ENCODE results near the gene TMEM178B.

DNA sequence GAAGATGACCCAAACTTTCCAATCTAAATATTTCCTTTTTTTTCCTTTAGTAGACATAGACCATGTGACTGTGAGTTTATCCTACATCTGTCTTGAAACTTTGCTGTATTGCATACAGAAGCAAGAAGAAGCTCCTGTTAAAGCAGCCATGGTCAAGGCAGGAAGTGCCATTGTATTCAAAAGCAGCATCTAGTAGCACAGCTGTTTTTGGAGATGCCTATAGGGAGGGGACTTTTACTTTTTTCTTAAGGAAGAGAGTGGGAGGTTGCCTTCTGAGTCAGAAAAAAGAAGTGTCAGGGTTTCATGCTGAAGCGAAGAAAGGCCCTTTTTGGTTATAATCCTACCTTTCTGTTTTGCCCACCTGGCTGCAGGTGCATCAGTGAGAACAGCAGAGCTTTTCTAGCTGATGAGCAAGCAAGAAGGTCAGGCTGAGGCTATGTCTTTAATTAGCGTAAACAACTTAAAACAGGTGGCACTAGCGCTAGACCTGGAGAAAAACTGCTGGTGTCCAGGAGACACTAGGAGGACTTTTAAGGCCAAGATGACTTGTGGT, 243.2 kb downstream of the TMEM178B start:
- TF ChIP-seq JUNB (IDR thresholded peaks at IDR 0.05), result no peak
- no peak for TF ChIP-seq POLR2AphosphoS2 (conservative IDR thresholded peaks at IDR 0.05; ENCODE audit: low read length)
- TF ChIP-seq MAFK (IDR thresholded peaks at IDR 0.05; ENCODE audit: partially characterized antibody), result no peak
- TF ChIP-seq KDM1A (IDR thresholded peaks at IDR 0.05; ENCODE audit: low read depth), result no peak
- TF ChIP-seq POLR2A (IDR thresholded peaks at IDR 0.05; ENCODE audit: low read length), result no peak
- TF ChIP-seq, protein P1, sequence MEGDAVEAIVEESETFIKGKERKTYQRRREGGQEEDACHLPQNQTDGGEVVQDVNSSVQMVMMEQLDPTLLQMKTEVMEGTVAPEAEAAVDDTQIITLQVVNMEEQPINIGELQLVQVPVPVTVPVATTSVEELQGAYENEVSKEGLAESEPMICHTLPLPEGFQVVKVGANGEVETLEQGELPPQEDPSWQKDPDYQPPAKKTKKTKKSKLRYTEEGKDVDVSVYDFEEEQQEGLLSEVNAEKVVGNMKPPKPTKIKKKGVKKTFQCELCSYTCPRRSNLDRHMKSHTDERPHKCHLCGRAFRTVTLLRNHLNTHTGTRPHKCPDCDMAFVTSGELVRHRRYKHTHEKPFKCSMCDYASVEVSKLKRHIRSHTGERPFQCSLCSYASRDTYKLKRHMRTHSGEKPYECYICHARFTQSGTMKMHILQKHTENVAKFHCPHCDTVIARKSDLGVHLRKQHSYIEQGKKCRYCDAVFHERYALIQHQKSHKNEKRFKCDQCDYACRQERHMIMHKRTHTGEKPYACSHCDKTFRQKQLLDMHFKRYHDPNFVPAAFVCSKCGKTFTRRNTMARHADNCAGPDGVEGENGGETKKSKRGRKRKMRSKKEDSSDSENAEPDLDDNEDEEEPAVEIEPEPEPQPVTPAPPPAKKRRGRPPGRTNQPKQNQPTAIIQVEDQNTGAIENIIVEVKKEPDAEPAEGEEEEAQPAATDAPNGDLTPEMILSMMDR (IDR thresholded peaks at IDR 0.05), result no peak
- no peak for TF ChIP-seq RCOR1 (IDR thresholded peaks at IDR 0.05; ENCODE audit: low read depth, low read length)
- TF ChIP-seq NFE2L2 (conservative IDR thresholded peaks at IDR 0.05; ENCODE audit: low read length), result no peak
- TF ChIP-seq, protein P2, sequence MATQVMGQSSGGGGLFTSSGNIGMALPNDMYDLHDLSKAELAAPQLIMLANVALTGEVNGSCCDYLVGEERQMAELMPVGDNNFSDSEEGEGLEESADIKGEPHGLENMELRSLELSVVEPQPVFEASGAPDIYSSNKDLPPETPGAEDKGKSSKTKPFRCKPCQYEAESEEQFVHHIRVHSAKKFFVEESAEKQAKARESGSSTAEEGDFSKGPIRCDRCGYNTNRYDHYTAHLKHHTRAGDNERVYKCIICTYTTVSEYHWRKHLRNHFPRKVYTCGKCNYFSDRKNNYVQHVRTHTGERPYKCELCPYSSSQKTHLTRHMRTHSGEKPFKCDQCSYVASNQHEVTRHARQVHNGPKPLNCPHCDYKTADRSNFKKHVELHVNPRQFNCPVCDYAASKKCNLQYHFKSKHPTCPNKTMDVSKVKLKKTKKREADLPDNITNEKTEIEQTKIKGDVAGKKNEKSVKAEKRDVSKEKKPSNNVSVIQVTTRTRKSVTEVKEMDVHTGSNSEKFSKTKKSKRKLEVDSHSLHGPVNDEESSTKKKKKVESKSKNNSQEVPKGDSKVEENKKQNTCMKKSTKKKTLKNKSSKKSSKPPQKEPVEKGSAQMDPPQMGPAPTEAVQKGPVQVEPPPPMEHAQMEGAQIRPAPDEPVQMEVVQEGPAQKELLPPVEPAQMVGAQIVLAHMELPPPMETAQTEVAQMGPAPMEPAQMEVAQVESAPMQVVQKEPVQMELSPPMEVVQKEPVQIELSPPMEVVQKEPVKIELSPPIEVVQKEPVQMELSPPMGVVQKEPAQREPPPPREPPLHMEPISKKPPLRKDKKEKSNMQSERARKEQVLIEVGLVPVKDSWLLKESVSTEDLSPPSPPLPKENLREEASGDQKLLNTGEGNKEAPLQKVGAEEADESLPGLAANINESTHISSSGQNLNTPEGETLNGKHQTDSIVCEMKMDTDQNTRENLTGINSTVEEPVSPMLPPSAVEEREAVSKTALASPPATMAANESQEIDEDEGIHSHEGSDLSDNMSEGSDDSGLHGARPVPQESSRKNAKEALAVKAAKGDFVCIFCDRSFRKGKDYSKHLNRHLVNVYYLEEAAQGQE (IDR thresholded peaks at IDR 0.05), result no peak
- TF ChIP-seq TP53 (CRISPR knock-in tag; IDR thresholded peaks at IDR 0.05), result no peak
- TF ChIP-seq ZSCAN20 (CRISPR knock-in tag; IDR thresholded peaks at IDR 0.05), result no peak
- TF ChIP-seq HDAC2 (IDR thresholded peaks at IDR 0.05), result no peak
- no peak for TF ChIP-seq EHMT2 (IDR thresholded peaks at IDR 0.05; ENCODE audit: low read depth)

Data from A549 (cell line).